ENCODE measurements around the gene CTCFL. TPM values are rescaled to one million over a fixed set of nuclear protein-coding genes. Genes with fewer than 3 reads are reported as not detected.

Gene CTCFL
- total RNA-seq, 1 donor from 2014 or later: not detected

GRCh38 chr20:57471496-57472372 is 53.2 kb downstream of the CTCFL start:
- H3K4me1 ChIP-seq: peaks cover 40% of the 10 kb centered on the region
- TF ChIP-seq CTCF (IDR thresholded peaks at IDR 0.05; ENCODE audit: borderline replicate concordance): no peak
- DNase-seq: no peak

GRCh38 chr20:57470666-57471495 is 54.1 kb downstream of the CTCFL start:
- peaks cover 30% of the 10 kb centered on the region for H3K27me3 ChIP-seq (ENCODE audit: low read depth)
- H3K27ac ChIP-seq (replicated peaks): no peak overlapping the region
- DNase-seq: no peak
- H3K9me3 ChIP-seq (replicated peaks): no peaks in the 10 kb centered on the region
- peaks cover 40% of the 10 kb centered on the region for H3K4me1 ChIP-seq
- intact Hi-C loops (cut with micrococcal nuclease): no loop called here
- H3K4me3 ChIP-seq: no peak overlapping the region
- no peak for TF ChIP-seq CTCF (IDR thresholded peaks at IDR 0.05; ENCODE audit: borderline replicate concordance)
- no peaks in the 10 kb centered on the region for H3K36me3 ChIP-seq

More at GRCh38 chr20:57471496-57472372, 53.2 kb downstream of the CTCFL start:
- no peaks in the 10 kb centered on the region for H3K9me3 ChIP-seq (replicated peaks)
- H3K36me3 ChIP-seq: no peaks in the 10 kb centered on the region
- intact Hi-C loops (cut with micrococcal nuclease): no loop called here
- peaks cover 30% of the 10 kb centered on the region for H3K27me3 ChIP-seq (ENCODE audit: low read depth)
- H3K27ac ChIP-seq (replicated peaks): no peak overlapping the region
- no peak overlapping the region for H3K4me3 ChIP-seq

GRCh38 chr20:57470212-57470522 is 54.8 kb downstream of the CTCFL start:
- TF ChIP-seq CTCF (IDR thresholded peaks at IDR 0.05; ENCODE audit: borderline replicate concordance): no peak
- Histone ChIP-seq H3K4me1 (peaks cover 40% of the 10 kb centered on the region), H3K9me3 (replicated peaks) (no peaks in the 10 kb centered on the region), H3K4me3 (no peak overlapping the region), H3K36me3 (no peaks in the 10 kb centered on the region), H3K27ac (replicated peaks) (peak overlapping the region; percentile 58), H3K27me3 (ENCODE audit: low read depth) (peaks cover 30% of the 10 kb centered on the region)
- intact Hi-C loops (cut with micrococcal nuclease): no loop called here
- no peak for DNase-seq

- intact Hi-C loops (cut with micrococcal nuclease): no loop called here
- no peak for TF ChIP-seq CTCF (IDR thresholded peaks at IDR 0.05; ENCODE audit: borderline replicate concordance)
- H3K4me1 ChIP-seq: peaks cover 40% of the 10 kb centered on the region
These were observed 55.3 kb downstream of the CTCFL start for GRCh38 chr20:57469418-57470211.

More at GRCh38 chr20:57469418-57470211, 55.3 kb downstream of the CTCFL start:
- H3K27ac ChIP-seq (replicated peaks): peak overlapping the region; percentile 58
- H3K4me3 ChIP-seq: peak overlapping the region; percentile 21
- peak; percentile 65 for DNase-seq
- H3K36me3 ChIP-seq: no peaks in the 10 kb centered on the region
- no peaks in the 10 kb centered on the region for H3K9me3 ChIP-seq (replicated peaks)
- peaks cover 30% of the 10 kb centered on the region for H3K27me3 ChIP-seq (ENCODE audit: low read depth)
